ENCODE measurements around the gene MS4A1. TPM values are rescaled to one million over a fixed set of nuclear protein-coding genes. Genes with fewer than 3 reads are reported as not detected.

MS4A1 gene
- total RNA-seq, 6 donors from 2014 or later: 0.15 to 2.5 (median 1.5) TPM; not detected in 1

DNA sequence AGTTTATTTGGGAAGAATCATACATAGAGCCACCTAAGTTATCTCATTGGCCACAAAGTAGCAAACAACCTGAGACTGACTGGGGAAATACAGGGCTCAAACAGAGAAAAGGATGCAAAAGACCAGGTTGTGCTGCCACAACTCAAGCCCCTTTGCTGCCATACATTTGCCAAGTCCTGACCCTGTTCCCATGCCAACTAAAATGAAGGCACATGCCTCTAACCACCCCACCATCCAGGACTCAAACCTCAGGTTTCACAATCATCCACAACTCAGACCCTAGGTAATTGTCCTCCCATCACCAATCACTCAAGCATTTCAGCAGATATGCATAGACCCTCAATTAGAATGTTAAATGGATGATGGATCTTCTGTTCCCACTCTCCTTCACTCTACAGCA is 1.4 kb upstream of the MS4A1 start:
- Histone ChIP-seq H3K27ac (no peak overlapping the region), H3K9me3 (peaks cover 0 to 3% (median 0%) of the 10 kb centered on the region in 4 donors), H3K4me3 (no peak overlapping the region), H3K27me3 (no peaks in the 10 kb centered on the region), H3K36me3 (no peaks in the 10 kb centered on the region), H3K4me1 (no peaks in the 10 kb centered on the region)
- DNase-seq: no peak
- TF ChIP-seq EP300 (IDR thresholded peaks at IDR 0.05) (no peak), POLR2A (IDR thresholded peaks at IDR 0.05) (no peak), CTCF (IDR thresholded peaks at IDR 0.05) (no peak), POLR2AphosphoS5 (IDR thresholded peaks at IDR 0.05) (no peak)
- ATAC-seq (ENCODE audit: low FRiP score in 2 of 2): no peak

GRCh38 chr11:60457576-60457975 is 1.9 kb downstream of the MS4A1 start:
- WGBS, 2 donors: 81 to 84% methylated on average over 3 of the region's 3 CpGs

GRCh38 chr11:60459345-60459744 is 3.7 kb downstream of the MS4A1 start:
- 89 to 100% methylated on average over 1 of the region's 1 CpG for WGBS, 2 donors
- no peak for ATAC-seq (ENCODE audit: low FRiP score in 2 of 2)
- Histone ChIP-seq H3K4me3 (no peak overlapping the region), H3K9me3 (no peaks in the 10 kb centered on the region), H3K27me3 (no peaks in the 10 kb centered on the region), H3K36me3 (no peaks in the 10 kb centered on the region), H3K27ac (no peak overlapping the region), H3K4me1 (no peaks in the 10 kb centered on the region)
- TF ChIP-seq POLR2A (IDR thresholded peaks at IDR 0.05) (no peak), POLR2AphosphoS5 (IDR thresholded peaks at IDR 0.05) (no peak), EP300 (IDR thresholded peaks at IDR 0.05) (no peak), CTCF (IDR thresholded peaks at IDR 0.05) (no peak)
- DNase-seq: no peak

More at GRCh38 chr11:60457576-60457975, 1.9 kb downstream of the MS4A1 start:
- Histone ChIP-seq H3K36me3 (no peaks in the 10 kb centered on the region), H3K4me3 (no peak overlapping the region), H3K9me3 (no peaks in the 10 kb centered on the region), H3K27ac (no peak overlapping the region), H3K4me1 (no peaks in the 10 kb centered on the region), H3K27me3 (no peaks in the 10 kb centered on the region)
- no peak for TF ChIP-seq POLR2A (IDR thresholded peaks at IDR 0.05)
- TF ChIP-seq EP300 (IDR thresholded peaks at IDR 0.05): no peak
- no peak for TF ChIP-seq CTCF (IDR thresholded peaks at IDR 0.05)
- no peak for TF ChIP-seq POLR2AphosphoS5 (IDR thresholded peaks at IDR 0.05)
- ATAC-seq (ENCODE audit: low FRiP score in 2 of 2) (no peak), DNase-seq (no peak)

DNA sequence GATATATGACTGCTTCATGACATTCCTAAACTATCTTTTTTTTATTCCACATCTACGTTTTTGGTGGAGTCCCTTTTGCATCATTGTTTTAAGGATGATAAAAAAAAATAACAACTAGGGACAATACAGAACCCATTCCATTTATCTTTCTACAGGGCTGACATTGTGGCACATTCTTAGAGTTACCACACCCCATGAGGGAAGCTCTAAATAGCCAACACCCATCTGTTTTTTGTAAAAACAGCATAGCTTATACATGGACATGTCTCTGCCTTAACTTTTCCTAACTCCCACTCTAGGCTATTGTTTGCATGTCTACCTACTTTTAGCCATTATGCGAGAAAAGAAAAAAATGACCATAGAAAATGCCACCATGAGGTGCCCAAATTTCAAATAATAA is 13.2 kb downstream of the MS4A1 start:
- H3K9me3 ChIP-seq: no peaks in the 10 kb centered on the region
- no peaks in the 10 kb centered on the region for H3K4me1 ChIP-seq
- no peaks in the 10 kb centered on the region for H3K27me3 ChIP-seq
- no peak for TF ChIP-seq POLR2AphosphoS5 (IDR thresholded peaks at IDR 0.05)
- TF ChIP-seq POLR2A (IDR thresholded peaks at IDR 0.05): no peak
- no peak for TF ChIP-seq CTCF (IDR thresholded peaks at IDR 0.05)
- TF ChIP-seq EP300 (IDR thresholded peaks at IDR 0.05): no peak
- no peak for ATAC-seq (ENCODE audit: low FRiP score in 2 of 2)
- WGBS, 2 donors: 72 to 75% methylated on average over 2 of the region's 2 CpGs
- no peak overlapping the region for H3K4me3 ChIP-seq
- H3K36me3 ChIP-seq: no peaks in the 10 kb centered on the region
- no peak overlapping the region for H3K27ac ChIP-seq
- DNase-seq: no peak

- 54 to 71% methylated on average over 2 of the region's 2 CpGs for WGBS, 2 donors
- no peak overlapping the region for H3K4me3 ChIP-seq
- H3K4me1 ChIP-seq: no peaks in the 10 kb centered on the region
- H3K27ac ChIP-seq: no peak overlapping the region
- TF ChIP-seq POLR2AphosphoS5 (IDR thresholded peaks at IDR 0.05): no peak
- TF ChIP-seq EP300 (IDR thresholded peaks at IDR 0.05): no peak
- TF ChIP-seq CTCF (IDR thresholded peaks at IDR 0.05): no peak
- TF ChIP-seq POLR2A (IDR thresholded peaks at IDR 0.05): no peak
- no peaks in the 10 kb centered on the region for H3K9me3 ChIP-seq
- H3K36me3 ChIP-seq: no peaks in the 10 kb centered on the region
- ATAC-seq (ENCODE audit: low FRiP score in 2 of 2): no peak
- no peak for DNase-seq
- no peaks in the 10 kb centered on the region for H3K27me3 ChIP-seq
These were observed 14.1 kb downstream of the MS4A1 start for GRCh38 chr11:60469723-60470122.

All from upper lobe of left lung (tissue), 6 donors.